ENCODE measurements around the gene OSBPL1A.

GRCh38 chr18:24121625-24122024 lies 276.0 kb downstream of the OSBPL1A start:
- TF ChIP-seq CTCF (IDR thresholded peaks at IDR 0.05) (no peak), POLR2A (IDR thresholded peaks at IDR 0.05) (no peak)

Data from heart left ventricle (tissue), 13 donors.